ENCODE measurements around the gene YPEL2.

- TF ChIP-seq, protein P1, sequence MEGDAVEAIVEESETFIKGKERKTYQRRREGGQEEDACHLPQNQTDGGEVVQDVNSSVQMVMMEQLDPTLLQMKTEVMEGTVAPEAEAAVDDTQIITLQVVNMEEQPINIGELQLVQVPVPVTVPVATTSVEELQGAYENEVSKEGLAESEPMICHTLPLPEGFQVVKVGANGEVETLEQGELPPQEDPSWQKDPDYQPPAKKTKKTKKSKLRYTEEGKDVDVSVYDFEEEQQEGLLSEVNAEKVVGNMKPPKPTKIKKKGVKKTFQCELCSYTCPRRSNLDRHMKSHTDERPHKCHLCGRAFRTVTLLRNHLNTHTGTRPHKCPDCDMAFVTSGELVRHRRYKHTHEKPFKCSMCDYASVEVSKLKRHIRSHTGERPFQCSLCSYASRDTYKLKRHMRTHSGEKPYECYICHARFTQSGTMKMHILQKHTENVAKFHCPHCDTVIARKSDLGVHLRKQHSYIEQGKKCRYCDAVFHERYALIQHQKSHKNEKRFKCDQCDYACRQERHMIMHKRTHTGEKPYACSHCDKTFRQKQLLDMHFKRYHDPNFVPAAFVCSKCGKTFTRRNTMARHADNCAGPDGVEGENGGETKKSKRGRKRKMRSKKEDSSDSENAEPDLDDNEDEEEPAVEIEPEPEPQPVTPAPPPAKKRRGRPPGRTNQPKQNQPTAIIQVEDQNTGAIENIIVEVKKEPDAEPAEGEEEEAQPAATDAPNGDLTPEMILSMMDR (optimal IDR thresholded peaks at IDR 0.05 in 1 of 3, IDR thresholded peaks at IDR 0.05 in 1 of 3, conservative IDR thresholded peaks at IDR 0.05 in 1 of 3; ENCODE audit: extremely low read depth in 1 of 3, insufficient read depth in 2 of 3, low read length in 3 of 3), result no peak
- no peak for TF ChIP-seq EZH2 (IDR thresholded peaks at IDR 0.05; ENCODE audit: low read length)
Observed at GRCh38 chr17:59296190-59296589, 35.3 kb upstream of the YPEL2 start.

Measured in keratinocyte (primary cell).